ENCODE results near the gene TRIM41.
A peak's percentile ranks its signal among the peaks of the same experiment; 100 is the strongest.

Gene TRIM41

GRCh38 chr5:181189363-181189961 is 33.6 kb upstream of the TRIM41 start:
- H3K36me3 Mint-ChIP-seq: peaks cover 11% of the 10 kb centered on the region
- H3K4me3 Mint-ChIP-seq: peak overlapping the region; percentile 86
- CTCF ChIA-PET: interaction anchor here (0.6 to 4.4 kb wide), 4 partner anchors 16 to 55 kb away, joined by 3 to 22 read pairs (median 6); no protein-coding TSS in a partner anchor
- peaks cover 47% of the 10 kb centered on the region for H3K4me1 Mint-ChIP-seq
- H3K9me3 Mint-ChIP-seq: no peaks in the 10 kb centered on the region
- DNase-seq: peak; percentile 61
- peaks cover 27% of the 10 kb centered on the region for H3K27me3 Mint-ChIP-seq
- H3K27ac Mint-ChIP-seq: peak overlapping the region; percentile 95

- peak overlapping the region; percentile 95 for H3K27ac Mint-ChIP-seq
- H3K4me3 Mint-ChIP-seq: peak overlapping the region; percentile 86
- CTCF ChIA-PET: interaction anchor here (0.6 to 4.4 kb wide), 5 partner anchors 17 to 55 kb away, joined by 3 to 22 read pairs (median 3); no protein-coding TSS in a partner anchor
- peaks cover 11% of the 10 kb centered on the region for H3K36me3 Mint-ChIP-seq
- peaks cover 42% of the 10 kb centered on the region for H3K4me1 Mint-ChIP-seq
- H3K27me3 Mint-ChIP-seq: peaks cover 27% of the 10 kb centered on the region
- DNase-seq: peak; percentile 46
- no peaks in the 10 kb centered on the region for H3K9me3 Mint-ChIP-seq
Observed at GRCh38 chr5:181189962-181190710, 32.9 kb upstream of the TRIM41 start.

GRCh38 chr5:181190711-181191525 is 32.2 kb upstream of the TRIM41 start:
- peak; percentile 64 for DNase-seq
- Mint-ChIP-seq H3K4me3 (peak overlapping the region; percentile 86), H3K9me3 (no peaks in the 10 kb centered on the region), H3K4me1 (peaks cover 36% of the 10 kb centered on the region), H3K36me3 (peaks cover 11% of the 10 kb centered on the region), H3K27me3 (peaks cover 27% of the 10 kb centered on the region), H3K27ac (peak overlapping the region; percentile 95)
- CTCF ChIA-PET: interaction anchor here (0.6 to 4.4 kb wide), 6 partner anchors 13 to 53 kb away, joined by 3 to 22 read pairs (median 4); partner anchors contain the start of genes RACK1 and TRIM7

GRCh38 chr5:181191526-181192336 is 31.4 kb upstream of the TRIM41 start:
- H3K36me3 Mint-ChIP-seq: peaks cover 11% of the 10 kb centered on the region
- peak; percentile 95 for DNase-seq
- no peaks in the 10 kb centered on the region for H3K9me3 Mint-ChIP-seq
- CTCF ChIA-PET: interaction anchor here (0.8 to 4.4 kb wide), 4 partner anchors 10 to 52 kb away, joined by 3 to 22 read pairs (median 7); partner anchors contain the start of genes RACK1 and TRIM7
- H3K27ac Mint-ChIP-seq: peak overlapping the region; percentile 95
- peaks cover 29% of the 10 kb centered on the region for H3K4me1 Mint-ChIP-seq
- H3K4me3 Mint-ChIP-seq: peak overlapping the region; percentile 86
- H3K27me3 Mint-ChIP-seq: peaks cover 27% of the 10 kb centered on the region

GRCh38 chr5:181192337-181193046 is 30.6 kb upstream of the TRIM41 start:
- peak overlapping the region; percentile 95 for H3K27ac Mint-ChIP-seq
- peaks cover 25% of the 10 kb centered on the region for H3K4me1 Mint-ChIP-seq
- peak overlapping the region; percentile 86 for H3K4me3 Mint-ChIP-seq
- no peaks in the 10 kb centered on the region for H3K9me3 Mint-ChIP-seq
- CTCF ChIA-PET: interaction anchor here (0.8 to 4.4 kb wide), 6 partner anchors 8 to 51 kb away, joined by 3 to 22 read pairs (median 4); partner anchors contain the start of genes RACK1 and TRIM7
- peaks cover 11% of the 10 kb centered on the region for H3K36me3 Mint-ChIP-seq
- DNase-seq: no peak
- peaks cover 31% of the 10 kb centered on the region for H3K27me3 Mint-ChIP-seq

GRCh38 chr5:181193656-181194055 is 29.4 kb upstream of the TRIM41 start:
- no peak overlapping the region for H3K4me3 Mint-ChIP-seq
- no peaks in the 10 kb centered on the region for H3K9me3 Mint-ChIP-seq
- H3K4me1 Mint-ChIP-seq: peaks cover 15% of the 10 kb centered on the region
- no peak overlapping the region for H3K27ac Mint-ChIP-seq
- CTCF ChIA-PET: interaction anchor here (1.1 kb wide), 1 partner anchor 13 kb away, joined by 4 read pairs; no protein-coding TSS in a partner anchor
- H3K27me3 Mint-ChIP-seq: peaks cover 33% of the 10 kb centered on the region
- peaks cover 7% of the 10 kb centered on the region for H3K36me3 Mint-ChIP-seq
- DNase-seq: no peak

- no peak overlapping the region for H3K27ac Mint-ChIP-seq
Observed at GRCh38 chr5:181194489-181195248, 28.4 kb upstream of the TRIM41 start.

GRCh38 chr5:181195249-181195761 is 27.8 kb upstream of the TRIM41 start:
- H3K27me3 Mint-ChIP-seq: peaks cover 43% of the 10 kb centered on the region
- no peak for DNase-seq
- no peak overlapping the region for H3K4me3 Mint-ChIP-seq
- H3K4me1 Mint-ChIP-seq: peaks cover 11% of the 10 kb centered on the region
- peaks cover 4% of the 10 kb centered on the region for H3K36me3 Mint-ChIP-seq
- CTCF ChIA-PET: no interaction called here
- no peak overlapping the region for H3K27ac Mint-ChIP-seq
- H3K9me3 Mint-ChIP-seq: no peaks in the 10 kb centered on the region

More at GRCh38 chr5:181194489-181195248, 28.4 kb upstream of the TRIM41 start:
- CTCF ChIA-PET: no interaction called here
- peaks cover 38% of the 10 kb centered on the region for H3K27me3 Mint-ChIP-seq
- no peaks in the 10 kb centered on the region for H3K9me3 Mint-ChIP-seq
- DNase-seq: no peak
- H3K36me3 Mint-ChIP-seq: peaks cover 4% of the 10 kb centered on the region
- peaks cover 11% of the 10 kb centered on the region for H3K4me1 Mint-ChIP-seq
- H3K4me3 Mint-ChIP-seq: no peak overlapping the region

GRCh38 chr5:181197326-181197951 is 25.6 kb upstream of the TRIM41 start:
- Mint-ChIP-seq H3K27me3 (peaks cover 53% of the 10 kb centered on the region), H3K9me3 (no peaks in the 10 kb centered on the region), H3K4me3 (no peak overlapping the region), H3K4me1 (peaks cover 6% of the 10 kb centered on the region), H3K27ac (no peak overlapping the region), H3K36me3 (no peaks in the 10 kb centered on the region)
- no peak for DNase-seq
- CTCF ChIA-PET: interaction anchor here (1.0 to 1.3 kb wide), 2 partner anchors 10 to 27 kb away, joined by 3 to 4 read pairs; no protein-coding TSS in a partner anchor

GRCh38 chr5:181198106-181198685 is 24.9 kb upstream of the TRIM41 start:
- Mint-ChIP-seq H3K27ac (no peak overlapping the region), H3K4me1 (no peaks in the 10 kb centered on the region), H3K4me3 (no peak overlapping the region), H3K27me3 (peaks cover 60% of the 10 kb centered on the region), H3K36me3 (no peaks in the 10 kb centered on the region), H3K9me3 (no peaks in the 10 kb centered on the region)
- CTCF ChIA-PET: interaction anchor here (1.0 to 1.3 kb wide), 3 partner anchors 9 to 27 kb away, joined by 3 to 4 read pairs (median 3); no protein-coding TSS in a partner anchor
- DNase-seq: no peak

GRCh38 chr5:181198905-181199519 is 24.1 kb upstream of the TRIM41 start:
- peaks cover 6% of the 10 kb centered on the region for H3K4me1 Mint-ChIP-seq
- no peak overlapping the region for H3K27ac Mint-ChIP-seq
- H3K4me3 Mint-ChIP-seq: no peak overlapping the region
- CTCF ChIA-PET: interaction anchor here (1.0 kb wide), 1 partner anchor 14 kb away, joined by 3 read pairs; no protein-coding TSS in a partner anchor
- no peaks in the 10 kb centered on the region for H3K9me3 Mint-ChIP-seq
- DNase-seq: no peak
- H3K36me3 Mint-ChIP-seq: no peaks in the 10 kb centered on the region
- H3K27me3 Mint-ChIP-seq: peaks cover 68% of the 10 kb centered on the region

Data from activated naive CD4-positive, alpha-beta T cell treated with anti-CD3 and anti-CD28 coated beads, Interleukin-2, amount 10 ng/mL, durations not matched to agents 7 days and 5 days (primary cell).